HepG2 (cell line): ENCODE measurements around the gene ACTL7B. TPM values are rescaled to one million over a fixed set of nuclear protein-coding genes. Genes with fewer than 3 reads are reported as not detected.

Source experiments
- ATAC-seq: fragments of 200-7000 bp; cut with Tn5 transposase; 3 replicates; pipeline ENCODE4 v1.9.1; 2020; ENCODE audit warnings: mild to moderate bottlenecking, moderate library complexity
- BruUV-seq: library from RNA; stranded (reverse); fragments of 400-500 nt; replicated peaks from 2 replicates; lab custom pipeline; 2021; lab: Mats Ljungman, UMichigan
- CTCF ChIA-PET: fragments of 300-600 bp; formaldehyde crosslinking; extraction: SDS; loops from one replicate; lab custom pipeline; 2021; ENCODE audit warnings: low total read pairs, inconsistent platforms, low intra/inter-chr PET ratio; lab: Yijun Ruan, JAX
- POLR2A ChIA-PET: fragments of 350-600 bp; sonication (Branson Sonifier 250); formaldehyde crosslinking; loops from one replicate; lab custom pipeline; 2020; ENCODE audit warnings: antibody characterized with exemption, inconsistent platforms; lab: Yijun Ruan, JAX
- DNase-seq: peaks from one replicate; pipeline ENCODE4 v3.0.0-alpha.2; 2015; ENCODE audit warnings: low spot score
- FAIRE-seq: peaks from 3 replicates; lab custom pipeline; 2011; peaks lifted over from hg19 to GRCh38; lab: Jason Lieb, UNC
- H2AFZ ChIP-seq: one replicate; pipeline ENCODE4 v1.6.1; 2011; ENCODE audit warnings: low read length, inconsistent platforms
- H3K27ac ChIP-seq: fragments of 300-600 bp; 3 replicates; pipeline ENCODE4 v1.8.0; 2011; ENCODE audit warnings: mixed run types, mild to moderate bottlenecking, mixed read lengths, low read length, inconsistent platforms; ENCODE audit not compliant: insufficient read depth; ENCODE audit errors: extremely low read length
- H3K27me3 ChIP-seq, 2 experiments: fragments of 200-600 bp in 1 of 2; 2 replicates in 1 of 2; 3 replicates in 1 of 2; pipeline versions ENCODE4 v1.6.0 to v1.8.0; 2011; ENCODE audit warnings: low read length in 2 of 2, mild to moderate bottlenecking in 2 of 2, moderate library complexity in 2 of 2, inconsistent platforms in 1 of 2; ENCODE audit not compliant: insufficient read depth in 2 of 2, control insufficient read depth in 1 of 2
- H3K36me3 ChIP-seq, 2 experiments: fragments of 200-600 bp in 1 of 2; replicated peaks in 1 of 2; 2 replicates in 1 of 2; 3 replicates in 1 of 2; pipeline versions ENCODE4 v1.5.1 to v1.8.0; 2011; ENCODE audit warnings: low read length in 2 of 2, inconsistent platforms in 1 of 2; ENCODE audit not compliant: insufficient read depth in 2 of 2, control insufficient read depth in 1 of 2
- H3K4me1 ChIP-seq: 2 replicates; pipeline ENCODE4 v1.5.1; 2012; ENCODE audit warnings: low read length, inconsistent platforms; ENCODE audit not compliant: insufficient read depth
- H3K4me2 ChIP-seq: 2 replicates; pipeline ENCODE4 v1.6.0; 2011; ENCODE audit warnings: low read depth, low read length, inconsistent platforms
- H3K4me3 ChIP-seq, 3 experiments: fragments of 200-600 bp in 1 of 3; sonication (generic), shearing (Covaris generic) in 1 of 3; replicated peaks in 1 of 3; 2 replicates each; pipeline ENCODE4 v1.5.1; 2011 to 2016; ENCODE audit warnings: low read length in 3 of 3, inconsistent platforms in 2 of 3, low read depth in 2 of 3, mild to moderate bottlenecking in 2 of 3, control low read depth in 1 of 3, mixed read lengths in 1 of 3; ENCODE audit not compliant: insufficient read depth in 1 of 3
- H3K79me2 ChIP-seq: one replicate; pipeline ENCODE4 v1.6.1; 2011; ENCODE audit warnings: low read length, inconsistent platforms; ENCODE audit not compliant: insufficient read depth
- H3K9ac ChIP-seq: 2 replicates; pipeline ENCODE4 v1.6.0; 2011; ENCODE audit warnings: mild to moderate bottlenecking, low read depth, low read length, inconsistent platforms; ENCODE audit not compliant: insufficient read depth
- H3K9me3 ChIP-seq: 2 replicates; pipeline ENCODE4 v1.5.1; 2012; ENCODE audit warnings: mild to moderate bottlenecking, low read length
- H4K20me1 ChIP-seq: 2 replicates; pipeline ENCODE4 v1.6.0; 2011; ENCODE audit warnings: inconsistent platforms, mild to moderate bottlenecking, low read length, moderate library complexity; ENCODE audit not compliant: insufficient read depth
- CEBPB ChIP-seq: IDR thresholded peaks from 2 replicates; pipeline ENCODE4 v1.6.1; 2011; ENCODE audit warnings: low read depth, low read length, improper control_type of control experiment, borderline replicate concordance
- MTA3 ChIP-seq: sonication (generic); formaldehyde crosslinking; IDR thresholded peaks from 2 replicates; pipeline ENCODE4 v1.4.0; 2020; ENCODE audit warnings: missing genetic modification reagents
- SRY ChIP-seq: sonication (generic); formaldehyde crosslinking; IDR thresholded peaks from 2 replicates; pipeline ENCODE4 v1.8.0; 2022; ENCODE audit warnings: mild to moderate bottlenecking, missing genetic modification reagents
- TARDBP ChIP-seq: sonication (generic); formaldehyde crosslinking; IDR thresholded peaks from 2 replicates; pipeline ENCODE4 v1.8.0; 2022; ENCODE audit warnings: mild to moderate bottlenecking, missing genetic modification reagents
- ZNF12 ChIP-seq: sonication (generic); formaldehyde crosslinking; IDR thresholded peaks from 2 replicates; pipeline ENCODE4 v1.5.0; 2020; ENCODE audit warnings: missing genetic modification reagents
- ZNF292 ChIP-seq: sonication (generic); formaldehyde crosslinking; IDR thresholded peaks from 2 replicates; pipeline ENCODE4 v1.8.1; 2022; ENCODE audit warnings: mild to moderate bottlenecking, low read depth, missing genetic modification reagents, borderline replicate concordance
- ZNF619 ChIP-seq: sonication (generic); formaldehyde crosslinking; IDR thresholded peaks from 2 replicates; pipeline ENCODE4 v1.4.0; 2020; ENCODE audit warnings: mild to moderate bottlenecking, missing genetic modification reagents
- WGBS: methylation state at CpG from one replicate; pipeline ENCODE4 v1.1.6; 2017; ENCODE audit warnings: low lambda C conversion rate; 5-methylcytosine and 5-hydroxymethylcytosine counted together
- in situ Hi-C: cut with HindIII; loops from 2 replicates; pipeline ENCODE4 v1.10.0; 2017; ENCODE audit warnings: low pct_unique_long_range_greater_than_20kb; ENCODE audit not compliant: extremely low pct_ligation_motif_present
- intact Hi-C: fragments of 100-400 bp; cut with micrococcal nuclease; formaldehyde crosslinking; loops from one replicate; pipeline ENCODE4 v1.10.0; 2022; ENCODE audit not compliant: unreplicated experiment
- polyA plus RNA-seq, 8 experiments: library from polyadenylated mRNA; depleted of rRNA in 3 of 8; stranded (reverse) in 7 of 8; unstranded in 1 of 8; fragments of >200 nt; fragmentation: Illumina TruSeq in 4 of 8; extraction: Trizol in 4 of 8; gene quantifications; 2 replicates each; pipeline versions ENCODE4 v1.2.1 to v1.2.3, GENCODE V29; 2011 to 2016; ENCODE audit warnings: low read depth in 4 of 8, missing spikeins in 1 of 8, mixed read lengths in 1 of 8; ENCODE audit not compliant: insufficient read depth in 1 of 8
- total RNA-seq, 5 experiments: library from RNA; depleted of rRNA; stranded (reverse); fragments of >200 nt; fragmentation: Illumina TruSeq; extraction: Trizol; gene quantifications; 2 replicates each; pipeline ENCODE4 v1.2.3, GENCODE V29; 2016; ENCODE audit warnings: low read depth in 1 of 5
- TF ChIP-seq, protein P1 (sequence below): sonication (generic); formaldehyde crosslinking; IDR thresholded peaks from 2 replicates; pipeline ENCODE4 v1.5.0; 2020; ENCODE audit warnings: missing genetic modification reagents, mild to moderate bottlenecking, borderline replicate concordance
- TF ChIP-seq, protein P2 (sequence below), 2 experiments: fragments of 450-650 bp in 1 of 2; sonication (generic) in 1 of 2; formaldehyde crosslinking; IDR thresholded peaks; 2 replicates each; pipeline versions ENCODE4 v1.5.0 to v1.8.0; 2020 to 2022; ENCODE audit warnings: mild to moderate bottlenecking in 1 of 2, missing genetic modification reagents in 1 of 2
- TF ChIP-seq, protein P3 (sequence below): sonication (generic); formaldehyde crosslinking; conservative IDR thresholded peaks from 2 replicates; pipeline ENCODE4 v1.8.1; 2023; ENCODE audit warnings: missing genetic modification reagents

The ACTL7B gene
- total and polyA plus RNA-seq, 2 of the 13 experiments (the other 11 are each of a cell fraction or from before 2014, with no cell fraction given), result 0.07 to 0.11 TPM

DNA sequence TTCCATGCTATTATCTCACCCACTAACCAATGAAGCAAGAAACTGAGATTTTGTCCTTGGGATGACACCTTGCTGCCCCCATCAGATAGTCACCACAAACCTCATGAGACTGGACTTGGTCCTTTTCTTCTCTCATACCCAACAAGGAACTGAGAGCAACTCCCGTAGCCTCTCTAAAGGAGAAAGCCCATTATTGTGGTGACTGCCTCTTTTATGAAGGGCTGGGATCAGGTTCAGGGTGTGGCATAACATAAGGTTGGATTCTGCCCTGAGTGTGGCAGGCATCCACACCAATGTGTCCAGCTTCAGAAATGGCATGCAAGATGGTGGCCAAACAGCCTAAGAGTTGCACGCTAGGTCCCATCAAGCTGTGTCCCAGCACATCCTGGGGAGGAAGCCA is 5.0 kb upstream of the ACTL7B start:
- no peak for DNase-seq

DNA sequence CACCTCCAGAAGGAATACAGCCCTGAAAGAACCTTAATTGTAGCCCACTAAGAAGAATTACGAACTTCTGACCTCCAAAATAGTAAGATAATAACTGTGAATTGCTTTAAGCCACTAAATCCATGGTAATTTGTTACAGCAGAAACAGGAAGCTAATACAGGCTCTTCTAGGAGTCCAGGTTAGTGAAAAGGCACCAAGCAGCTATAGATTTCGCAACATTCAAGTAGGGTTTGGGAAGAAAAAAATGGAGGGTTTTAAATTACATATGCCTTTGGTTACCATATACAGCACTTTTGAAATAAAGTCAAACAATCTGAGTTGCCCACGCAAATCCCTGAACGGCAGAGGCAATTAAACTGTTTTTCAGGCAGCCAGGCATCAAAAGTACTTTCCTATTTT is 4.6 kb upstream of the ACTL7B start:
- ChIA-PET POLR2A (interaction anchor here (0.6 to 1.4 kb wide), 2 partner anchors 17 to 1334 kb away, joined by 3 read pairs; no protein-coding TSS in a partner anchor), CTCF (no interaction called here)
- WGBS, result 86% methylated on average over 4 of the region's 4 CpGs
- ATAC-seq, result no peak
- Histone ChIP-seq H3K79me2 (no peaks in the 10 kb centered on the region), H3K9me3 (no peaks in the 10 kb centered on the region), H4K20me1 (no peaks in the 10 kb centered on the region), H3K4me2 (no peak overlapping the region), H3K36me3 (no peaks in the 10 kb centered on the region), H3K9ac (no peak overlapping the region), H3K27me3 (no peaks in the 10 kb centered on the region), H3K27ac (no peak overlapping the region), H2AFZ (no peak overlapping the region), H3K4me1 (peaks cover 28% of the 10 kb centered on the region), H3K4me3 (no peak overlapping the region)
- in situ Hi-C loops (no loop called here), intact Hi-C loops (loop anchor here (10.0 kb wide), 1 partner anchor 86 kb away; no protein-coding TSS in a partner anchor)
- BruUV-seq, result no TSS peak
- no peak for DNase-seq
- FAIRE-seq, result no peak
- TF ChIP-seq ZNF619 (CRISPR knock-in tag), result no peak
- peak; percentile 96 for TF ChIP-seq ZNF12 (CRISPR knock-in tag)
- no peak for TF ChIP-seq SRY (CRISPR knock-in tag)
- TF ChIP-seq, protein P1, sequence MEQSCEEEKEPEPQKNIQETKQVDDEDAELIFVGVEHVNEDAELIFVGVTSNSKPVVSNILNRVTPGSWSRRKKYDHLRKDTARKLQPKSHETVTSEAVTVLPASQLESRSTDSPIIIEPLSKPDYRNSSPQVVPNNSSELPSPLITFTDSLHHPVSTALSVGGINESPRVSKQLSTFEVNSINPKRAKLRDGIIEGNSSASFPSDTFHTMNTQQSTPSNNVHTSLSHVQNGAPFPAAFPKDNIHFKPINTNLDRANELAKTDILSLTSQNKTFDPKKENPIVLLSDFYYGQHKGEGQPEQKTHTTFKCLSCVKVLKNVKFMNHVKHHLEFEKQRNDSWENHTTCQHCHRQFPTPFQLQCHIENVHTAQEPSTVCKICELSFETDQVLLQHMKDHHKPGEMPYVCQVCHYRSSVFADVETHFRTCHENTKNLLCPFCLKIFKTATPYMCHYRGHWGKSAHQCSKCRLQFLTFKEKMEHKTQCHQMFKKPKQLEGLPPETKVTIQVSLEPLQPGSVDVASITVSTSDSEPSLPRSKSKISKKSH (CRISPR knock-in tag), result no peak
- TF ChIP-seq ZNF292 (CRISPR knock-in tag), result no peak
- TF ChIP-seq TARDBP (CRISPR knock-in tag), result no peak
- TF ChIP-seq, protein P2, sequence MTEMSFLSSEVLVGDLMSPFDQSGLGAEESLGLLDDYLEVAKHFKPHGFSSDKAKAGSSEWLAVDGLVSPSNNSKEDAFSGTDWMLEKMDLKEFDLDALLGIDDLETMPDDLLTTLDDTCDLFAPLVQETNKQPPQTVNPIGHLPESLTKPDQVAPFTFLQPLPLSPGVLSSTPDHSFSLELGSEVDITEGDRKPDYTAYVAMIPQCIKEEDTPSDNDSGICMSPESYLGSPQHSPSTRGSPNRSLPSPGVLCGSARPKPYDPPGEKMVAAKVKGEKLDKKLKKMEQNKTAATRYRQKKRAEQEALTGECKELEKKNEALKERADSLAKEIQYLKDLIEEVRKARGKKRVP (CRISPR knock-in tag; IDR thresholded peaks at IDR 0.05), result no peak
- TF ChIP-seq CEBPB, result peak; percentile 88

More for the DNA sequence above, 5.0 kb upstream of the ACTL7B start:
- H4K20me1 ChIP-seq, result no peaks in the 10 kb centered on the region
- intact Hi-C loops, result loop anchor here (10.0 kb wide), 1 partner anchor 86 kb away; no protein-coding TSS in a partner anchor
- WGBS, result 100% methylated on average over 2 of the region's 2 CpGs
- no peak for TF ChIP-seq MTA3
- TF ChIP-seq, protein P3, sequence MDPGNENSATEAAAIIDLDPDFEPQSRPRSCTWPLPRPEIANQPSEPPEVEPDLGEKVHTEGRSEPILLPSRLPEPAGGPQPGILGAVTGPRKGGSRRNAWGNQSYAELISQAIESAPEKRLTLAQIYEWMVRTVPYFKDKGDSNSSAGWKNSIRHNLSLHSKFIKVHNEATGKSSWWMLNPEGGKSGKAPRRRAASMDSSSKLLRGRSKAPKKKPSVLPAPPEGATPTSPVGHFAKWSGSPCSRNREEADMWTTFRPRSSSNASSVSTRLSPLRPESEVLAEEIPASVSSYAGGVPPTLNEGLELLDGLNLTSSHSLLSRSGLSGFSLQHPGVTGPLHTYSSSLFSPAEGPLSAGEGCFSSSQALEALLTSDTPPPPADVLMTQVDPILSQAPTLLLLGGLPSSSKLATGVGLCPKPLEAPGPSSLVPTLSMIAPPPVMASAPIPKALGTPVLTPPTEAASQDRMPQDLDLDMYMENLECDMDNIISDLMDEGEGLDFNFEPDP (CRISPR knock-in tag), result 0 out of 2 replicates have a peak, but pooled peaks have one; percentile 27
- H3K27ac ChIP-seq, result no peak overlapping the region
- no TSS peak for BruUV-seq
- CTCF ChIA-PET, result no interaction called here
- peaks cover 32% of the 10 kb centered on the region for H3K4me1 ChIP-seq
- H3K9me3 ChIP-seq, result no peaks in the 10 kb centered on the region
- ATAC-seq, result no peak
- no peaks in the 10 kb centered on the region for H3K79me2 ChIP-seq
- H3K9ac ChIP-seq, result no peak overlapping the region
- H3K4me3 ChIP-seq, result no peak overlapping the region
- in situ Hi-C loops, result no loop called here
- no peak overlapping the region for H3K4me2 ChIP-seq
- POLR2A ChIA-PET, result interaction anchor here (1.4 kb wide), 1 partner anchor 16 kb away, joined by 3 read pairs; no protein-coding TSS in a partner anchor
- H3K36me3 ChIP-seq, result no peaks in the 10 kb centered on the region
- no peak overlapping the region for H2AFZ ChIP-seq
- FAIRE-seq, result no peak
- H3K27me3 ChIP-seq, result no peaks in the 10 kb centered on the region
